ENCODE data around the gene CCL28. TPM values are rescaled to one million over a fixed set of nuclear protein-coding genes. Genes with fewer than 3 reads are reported as not detected.

Gene CCL28
- total and polyA plus RNA-seq, 2 of the 13 experiments (the other 11 are each of a cell fraction or from before 2014, with no cell fraction given): 0.03 TPM; not detected in 1

GRCh38 chr5:43432486-43433375 lies 20.5 kb upstream of the CCL28 start (continued):
- TF ChIP-seq PCBP1 (IDR thresholded peaks at IDR 0.05; ENCODE audit: borderline replicate concordance, low read depth, low read length) (no peak), CREBL2 (CRISPR knock-in tag; IDR thresholded peaks at IDR 0.05; ENCODE audit: borderline replicate concordance) (no peak), XRCC5 (optimal IDR thresholded peaks at IDR 0.05; ENCODE audit: low read length) (peak; percentile 48), POLR2AphosphoS2 (IDR thresholded peaks at IDR 0.05; ENCODE audit: low read depth, low read length) (no peak), CREM (IDR thresholded peaks at IDR 0.05) (peak; percentile 80), CREM (CRISPR knock-in tag; IDR thresholded peaks at IDR 0.05) (no peak), ZBTB7B (CRISPR knock-in tag; IDR thresholded peaks at IDR 0.05) (peak; percentile 90), ZNF512 (CRISPR knock-in tag; IDR thresholded peaks at IDR 0.05) (no peak), RFX1 (IDR thresholded peaks at IDR 0.05) (no peak), ZNF138 (CRISPR knock-in tag; IDR thresholded peaks at IDR 0.05; ENCODE audit: low read depth) (no peak), RXRB (CRISPR knock-in tag; IDR thresholded peaks at IDR 0.05; ENCODE audit: borderline replicate concordance) (peak; percentile 91), TEF (CRISPR knock-in tag; IDR thresholded peaks at IDR 0.05) (peak; percentile 83), HMG20A (CRISPR knock-in tag; IDR thresholded peaks at IDR 0.05; ENCODE audit: borderline replicate concordance) (peak; percentile 96), WIZ (CRISPR knock-in tag; IDR thresholded peaks at IDR 0.05) (peak; percentile 88), ZNF589 (CRISPR knock-in tag; conservative IDR thresholded peaks at IDR 0.05) (no peak), ZNF256 (CRISPR knock-in tag; conservative IDR thresholded peaks at IDR 0.05) (no peak), ZNF768 (CRISPR knock-in tag; IDR thresholded peaks at IDR 0.05) (no peak), ZSCAN29 (CRISPR knock-in tag; conservative IDR thresholded peaks at IDR 0.05) (0 out of 2 replicates have a peak, but pooled peaks have one; percentile 40), KAT8 (CRISPR knock-in tag; IDR thresholded peaks at IDR 0.05) (peak; percentile 91), FOXK1 (CRISPR knock-in tag; IDR thresholded peaks at IDR 0.05; ENCODE audit: borderline replicate concordance, low read depth) (peak; percentile 92; the same call in 1 of the 2 replicates), ZNF12 (CRISPR knock-in tag; IDR thresholded peaks at IDR 0.05) (peak; percentile 62; the same call in 1 of the 2 replicates), ZNF816 (CRISPR knock-in tag; IDR thresholded peaks at IDR 0.05; ENCODE audit: borderline replicate concordance) (no peak; the same call in 1 of the 2 replicates), KLF12 (CRISPR knock-in tag; IDR thresholded peaks at IDR 0.05; ENCODE audit: borderline replicate concordance) (no peak), ZNF784 (CRISPR knock-in tag; IDR thresholded peaks at IDR 0.05; ENCODE audit: borderline replicate concordance) (no peak), ATF1 (CRISPR knock-in tag; IDR thresholded peaks at IDR 0.05) (peak; percentile 57; the same call in 1 of the 2 replicates), CBX2 (IDR thresholded peaks at IDR 0.05; ENCODE audit: low read depth, low read length) (no peak), CBX2 (CRISPR knock-in tag; IDR thresholded peaks at IDR 0.05; ENCODE audit: low read depth) (no peak), ZSCAN31 (CRISPR knock-in tag; IDR thresholded peaks at IDR 0.05; ENCODE audit: low read depth) (no peak), FOXJ3 (CRISPR knock-in tag; IDR thresholded peaks at IDR 0.05; ENCODE audit: borderline replicate concordance) (peak; percentile 99)

Measured in HepG2 (cell line).